DOHH2 (cell line): ENCODE data around the gene MAP2K5.

Source experiments
- EZH2phosphoT487 ChIP-seq: fragments of 200-600 bp; sonication (generic); IDR thresholded peaks from 2 replicates; pipeline ENCODE4 v1.6.1; 2017; ENCODE audit warnings: borderline replicate concordance, mild to moderate bottlenecking, antibody characterized with exemption, low read length, moderate library complexity, mixed read lengths
- TF ChIP-seq, protein P1 (sequence below): fragments of 200-600 bp; sonication (generic); IDR thresholded peaks from one replicate; pipeline ENCODE4 v1.5.1; 2014; ENCODE audit warnings: antibody characterized with exemption, mild to moderate bottlenecking, low read depth, low read length; ENCODE audit not compliant: poor library complexity, severe bottlenecking

DNA sequence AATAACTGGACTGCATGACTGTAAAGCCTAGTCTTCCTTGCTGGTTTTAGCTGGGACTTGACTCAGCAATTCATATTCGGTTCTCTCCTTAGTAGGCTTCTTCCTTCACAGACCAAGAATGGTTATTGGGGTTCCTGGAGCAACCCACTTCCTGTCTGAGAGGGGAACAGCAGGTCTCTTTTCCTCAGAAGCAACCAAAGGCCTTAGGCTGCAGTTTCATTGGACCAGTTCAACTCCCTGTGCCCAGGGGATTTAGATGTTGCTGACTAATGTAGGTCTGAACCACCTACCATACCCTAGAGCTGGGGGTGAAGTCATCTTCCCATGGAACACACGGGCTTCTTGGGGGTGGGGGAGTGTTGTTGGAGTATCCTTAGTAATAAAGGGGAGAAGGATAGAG lies 198.8 kb downstream of the MAP2K5 start:
- TF ChIP-seq, protein P1, sequence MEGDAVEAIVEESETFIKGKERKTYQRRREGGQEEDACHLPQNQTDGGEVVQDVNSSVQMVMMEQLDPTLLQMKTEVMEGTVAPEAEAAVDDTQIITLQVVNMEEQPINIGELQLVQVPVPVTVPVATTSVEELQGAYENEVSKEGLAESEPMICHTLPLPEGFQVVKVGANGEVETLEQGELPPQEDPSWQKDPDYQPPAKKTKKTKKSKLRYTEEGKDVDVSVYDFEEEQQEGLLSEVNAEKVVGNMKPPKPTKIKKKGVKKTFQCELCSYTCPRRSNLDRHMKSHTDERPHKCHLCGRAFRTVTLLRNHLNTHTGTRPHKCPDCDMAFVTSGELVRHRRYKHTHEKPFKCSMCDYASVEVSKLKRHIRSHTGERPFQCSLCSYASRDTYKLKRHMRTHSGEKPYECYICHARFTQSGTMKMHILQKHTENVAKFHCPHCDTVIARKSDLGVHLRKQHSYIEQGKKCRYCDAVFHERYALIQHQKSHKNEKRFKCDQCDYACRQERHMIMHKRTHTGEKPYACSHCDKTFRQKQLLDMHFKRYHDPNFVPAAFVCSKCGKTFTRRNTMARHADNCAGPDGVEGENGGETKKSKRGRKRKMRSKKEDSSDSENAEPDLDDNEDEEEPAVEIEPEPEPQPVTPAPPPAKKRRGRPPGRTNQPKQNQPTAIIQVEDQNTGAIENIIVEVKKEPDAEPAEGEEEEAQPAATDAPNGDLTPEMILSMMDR: no peak
- TF ChIP-seq EZH2phosphoT487: no peak
